OCI-LY7 (cell line): ENCODE data around the gene POLR3F.

Experiments used
- CTCF ChIP-seq: fragments of 200-600 bp; sonication (generic); conservative IDR thresholded peaks from 2 replicates; pipeline ENCODE4 v1.5.1; 2014; ENCODE audit warnings: mild to moderate bottlenecking, antibody characterized with exemption, low read length, moderate library complexity, mixed read lengths
- EZH2phosphoT487 ChIP-seq: fragments of 200-600 bp; sonication (generic); IDR thresholded peaks from 2 replicates; pipeline ENCODE4 v1.6.1; 2018; ENCODE audit warnings: low read depth, borderline replicate concordance, mild to moderate bottlenecking, mixed run types, antibody characterized with exemption, low read length, moderate library complexity, mixed read lengths

- TF ChIP-seq CTCF, result no peak
- TF ChIP-seq EZH2phosphoT487, result no peak
Measured at GRCh38 chr20:18456600-18456999, 10.6 kb upstream of the POLR3F start.
